Germinal center (tissue), 1 donor: ENCODE data around the gene TMEM250.

ENCODE experiments used
- DNase-seq: peaks from one replicate; pipeline ENCODE4 v3.0.0; 2012; ENCODE audit warnings: mixed read lengths, low spot score

Gene TMEM250

DNA sequence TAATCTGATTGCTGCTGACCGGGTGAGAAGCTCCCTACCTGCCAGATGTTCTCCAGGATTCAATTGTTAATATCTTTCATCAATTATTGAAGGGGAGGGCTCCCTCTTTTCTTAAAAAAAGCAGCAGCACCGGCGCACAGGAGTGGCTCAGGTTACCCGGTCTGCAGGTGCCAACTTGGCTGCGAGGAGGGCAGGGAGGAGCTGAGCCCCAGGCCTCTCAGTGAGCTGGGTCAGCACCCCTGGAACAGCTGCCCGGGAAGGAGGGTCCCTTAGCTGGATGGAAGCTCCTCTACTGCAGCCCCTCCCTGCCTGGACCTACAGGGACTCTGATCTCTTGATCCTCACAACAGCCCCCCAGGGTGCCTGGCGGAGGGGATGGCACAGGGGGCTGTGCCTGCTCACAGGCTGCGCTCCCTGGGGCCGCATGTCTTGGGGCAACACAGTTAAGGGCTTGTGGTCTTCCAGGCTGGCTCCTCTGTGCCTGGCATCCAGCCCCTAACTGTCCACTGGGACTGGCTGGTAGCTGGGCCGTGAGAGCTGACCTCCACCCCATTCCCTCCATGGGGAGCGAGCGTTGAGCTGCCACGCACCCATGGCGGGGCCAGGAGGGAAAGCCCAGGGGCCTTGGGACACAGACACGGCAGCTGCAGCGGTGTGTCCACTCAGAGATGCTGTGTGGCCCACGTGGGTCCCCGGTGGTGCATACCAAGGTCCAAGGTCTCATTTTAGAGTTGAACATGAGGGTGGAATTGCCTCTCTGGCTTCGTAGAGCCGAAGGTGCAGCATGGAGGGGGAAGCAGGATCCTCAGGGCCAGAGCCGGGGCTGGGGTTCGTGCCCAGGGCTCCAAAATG, 28.6 kb upstream of the TMEM250 start:
- no peak for DNase-seq

- DNase-seq, result no peak
Measured at GRCh38 chr9:136146126-136147037, 27.7 kb upstream of the TMEM250 start.

- DNase-seq, result no peak
Measured at GRCh38 chr9:136145580-136145979, 26.9 kb upstream of the TMEM250 start.

DNA sequence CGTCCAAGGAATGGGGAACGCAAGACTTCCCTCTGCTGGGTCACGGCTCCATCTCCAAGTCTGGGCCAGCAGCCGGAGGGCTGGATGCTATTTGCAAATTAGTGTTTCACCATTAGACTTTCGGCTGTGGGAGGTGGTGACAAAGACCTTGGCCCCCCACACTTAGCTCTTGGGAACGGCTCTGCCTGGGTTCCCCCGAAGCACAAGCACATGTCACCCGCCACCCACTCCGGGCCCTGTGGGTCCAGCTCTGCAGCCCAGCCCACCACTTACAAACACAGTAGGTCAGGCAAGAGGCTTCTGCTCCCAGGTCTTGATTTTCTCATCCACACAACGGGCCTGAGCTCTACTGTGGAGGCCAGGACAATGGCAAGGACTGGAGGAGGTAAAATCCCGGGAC, 25.8 kb upstream of the TMEM250 start:
- DNase-seq, result no peak

GRCh38 chr9:136143215-136144001, 24.7 kb upstream of the TMEM250 start:
- DNase-seq, result no peak

DNA sequence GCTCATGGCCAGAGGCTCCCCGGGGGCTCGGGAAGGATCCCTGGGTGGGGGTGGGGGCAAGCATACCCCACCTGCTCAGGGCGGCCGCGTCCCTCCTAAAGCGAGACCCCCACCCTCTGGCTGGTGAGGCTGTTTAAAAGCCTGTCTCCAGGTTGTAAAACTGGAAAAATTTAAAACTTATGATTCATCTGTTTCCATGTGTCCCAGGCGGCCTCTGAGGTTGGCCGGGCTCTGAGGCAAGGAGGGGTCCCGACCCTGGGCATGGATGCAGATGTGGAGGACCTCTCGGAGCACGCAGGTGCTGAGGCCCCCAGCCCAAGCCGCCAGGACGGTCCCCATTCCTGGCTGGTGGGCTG, 24.2 kb upstream of the TMEM250 start:
- DNase-seq, result no peak

DNA sequence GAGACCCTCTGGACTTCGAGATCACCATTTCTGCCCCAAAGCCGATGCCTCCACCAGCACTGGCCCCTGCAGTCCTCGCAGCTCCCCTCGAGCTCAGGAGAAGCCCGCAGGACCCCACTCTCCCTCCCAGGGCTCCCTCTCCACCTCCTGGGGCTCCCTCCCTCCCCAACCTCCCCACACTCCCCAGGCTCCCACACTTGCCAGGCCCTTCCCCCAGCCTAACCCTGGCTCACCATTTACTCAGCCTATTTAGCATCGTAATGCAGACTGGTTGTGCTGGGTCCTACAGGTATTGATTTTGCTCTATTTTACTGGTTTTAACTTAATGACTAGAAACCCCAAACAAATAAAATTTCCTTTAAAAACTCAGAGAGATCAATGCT, 23.7 kb upstream of the TMEM250 start:
- no peak for DNase-seq

GRCh38 chr9:136141682-136142413, 23.2 kb upstream of the TMEM250 start:
- no peak for DNase-seq

- DNase-seq, result no peak
Measured at GRCh38 chr9:136140966-136141365, 22.3 kb upstream of the TMEM250 start.

DNA sequence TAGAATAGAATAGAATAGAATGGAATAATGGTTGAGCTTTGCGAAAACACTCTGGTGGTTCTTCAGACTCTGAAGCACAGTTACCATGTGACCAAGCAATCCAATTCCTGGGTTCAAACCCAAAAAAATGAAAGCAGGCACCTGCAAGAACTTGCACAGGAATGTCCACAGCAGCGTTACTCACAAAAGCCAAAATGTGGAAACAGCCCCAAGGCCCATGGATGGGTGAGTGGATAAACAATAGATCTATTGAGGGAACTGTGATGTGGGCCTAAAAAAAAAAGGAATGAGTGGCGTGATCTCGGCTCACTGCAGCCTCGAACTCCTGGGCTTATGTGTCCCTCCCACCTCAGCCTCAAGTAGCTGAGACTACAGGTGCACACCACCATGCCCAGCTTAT, 21.4 kb upstream of the TMEM250 start:
- DNase-seq, result no peak

DNA sequence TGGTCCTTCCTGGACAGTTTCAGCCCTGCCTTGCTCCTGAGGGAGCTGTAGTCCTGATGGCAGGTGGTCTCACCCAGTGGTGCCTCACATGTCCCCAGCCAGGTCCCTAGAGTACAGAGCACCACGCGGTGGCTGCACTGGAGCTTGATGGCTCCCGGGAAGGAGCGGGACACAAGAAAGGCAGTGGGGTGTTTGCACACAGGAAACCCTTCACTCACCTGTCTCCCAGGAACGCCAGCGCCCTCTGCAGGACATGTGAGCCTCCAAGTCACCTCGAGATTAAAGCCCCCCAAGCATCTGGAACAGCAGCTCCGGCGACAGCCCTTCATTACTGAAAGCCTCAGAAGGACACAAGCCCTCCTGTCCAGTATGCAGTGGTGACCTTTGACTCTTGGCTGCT, 19.9 kb upstream of the TMEM250 start:
- peak; percentile 45 for DNase-seq

- DNase-seq, result no peak
Measured at GRCh38 chr9:136137321-136138265, 18.9 kb upstream of the TMEM250 start.

- no peak for DNase-seq
Measured at GRCh38 chr9:136136127-136136925, 17.7 kb upstream of the TMEM250 start.

DNA sequence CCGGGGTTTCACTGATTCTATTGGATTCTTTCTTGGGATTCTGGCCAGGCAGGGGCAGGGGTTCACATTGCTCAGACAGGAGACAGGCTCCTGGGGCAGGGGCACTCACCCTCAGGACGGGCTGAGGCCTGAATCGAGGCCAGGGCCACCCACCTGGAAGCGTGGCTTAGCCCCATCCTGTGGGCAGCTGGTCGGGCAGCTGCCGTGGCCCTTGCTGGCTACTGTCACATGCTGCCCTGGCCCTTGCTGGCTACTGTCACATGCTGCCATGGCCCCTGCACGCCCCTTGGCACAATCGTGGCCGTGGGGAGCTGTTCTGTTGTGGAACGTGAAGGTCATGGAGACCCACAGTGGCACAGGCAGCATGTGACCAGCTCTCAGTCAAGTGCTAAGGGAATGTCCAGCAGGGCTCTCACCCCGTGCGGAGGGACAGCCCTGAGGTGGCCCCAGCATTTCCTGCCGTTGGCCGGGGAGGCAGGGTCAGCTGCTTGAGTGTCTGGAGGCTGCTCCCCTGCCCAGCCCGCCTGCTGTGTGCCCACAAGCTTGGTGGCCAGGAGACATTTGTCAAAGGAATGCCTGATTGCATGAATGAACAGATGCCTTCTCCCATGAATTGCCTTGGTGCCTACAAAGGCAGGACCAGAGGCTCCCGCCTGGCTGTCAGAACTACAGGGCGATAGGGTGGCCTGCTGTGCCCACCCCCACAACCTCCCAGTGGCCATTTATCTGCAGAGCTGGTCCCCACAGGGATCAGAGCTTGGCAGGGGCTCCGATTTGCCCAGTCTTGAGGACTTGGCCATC, 16.9 kb upstream of the TMEM250 start:
- no peak for DNase-seq

GRCh38 chr9:136133959-136134484, 15.3 kb upstream of the TMEM250 start:
- DNase-seq, result no peak

DNA sequence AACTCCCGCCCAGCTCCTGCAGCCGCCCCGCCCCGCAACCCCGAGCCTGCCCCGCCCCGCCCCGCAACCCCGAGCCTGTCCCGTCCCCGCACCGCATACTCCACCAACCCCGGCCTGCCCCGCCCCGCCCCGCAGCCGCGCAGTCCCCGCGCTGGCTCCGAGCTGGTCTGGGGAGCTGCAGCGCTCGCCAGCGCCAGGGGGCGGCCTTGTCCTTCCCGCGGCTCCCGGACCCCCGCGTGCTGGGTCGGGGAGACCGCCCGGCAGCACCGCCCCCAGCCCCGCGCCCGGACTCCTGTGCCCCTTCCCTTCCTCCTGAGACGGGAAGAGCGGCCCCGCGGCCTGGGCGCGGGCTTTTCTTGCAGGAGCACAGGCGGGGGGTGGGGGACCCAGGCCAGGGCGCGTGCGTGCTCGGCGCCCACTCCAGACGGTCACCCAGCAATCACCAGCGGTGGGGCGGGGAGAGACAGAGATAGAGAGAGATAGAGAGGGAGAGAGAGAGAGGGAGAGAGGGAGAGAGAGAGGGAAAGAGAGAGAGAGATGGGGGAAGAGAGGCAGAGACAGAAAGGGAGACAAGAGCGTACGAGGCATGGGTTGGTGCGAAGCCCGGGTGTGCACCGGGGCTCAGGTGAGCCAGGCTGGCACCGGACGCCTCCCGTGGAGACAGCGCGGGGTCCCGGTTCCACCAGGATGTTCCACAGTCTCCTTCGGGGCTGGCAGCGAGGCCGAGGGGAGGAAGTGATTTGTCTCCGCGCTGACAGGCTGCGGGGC, 14.7 kb upstream of the TMEM250 start:
- DNase-seq, result peak; percentile 55

DNA sequence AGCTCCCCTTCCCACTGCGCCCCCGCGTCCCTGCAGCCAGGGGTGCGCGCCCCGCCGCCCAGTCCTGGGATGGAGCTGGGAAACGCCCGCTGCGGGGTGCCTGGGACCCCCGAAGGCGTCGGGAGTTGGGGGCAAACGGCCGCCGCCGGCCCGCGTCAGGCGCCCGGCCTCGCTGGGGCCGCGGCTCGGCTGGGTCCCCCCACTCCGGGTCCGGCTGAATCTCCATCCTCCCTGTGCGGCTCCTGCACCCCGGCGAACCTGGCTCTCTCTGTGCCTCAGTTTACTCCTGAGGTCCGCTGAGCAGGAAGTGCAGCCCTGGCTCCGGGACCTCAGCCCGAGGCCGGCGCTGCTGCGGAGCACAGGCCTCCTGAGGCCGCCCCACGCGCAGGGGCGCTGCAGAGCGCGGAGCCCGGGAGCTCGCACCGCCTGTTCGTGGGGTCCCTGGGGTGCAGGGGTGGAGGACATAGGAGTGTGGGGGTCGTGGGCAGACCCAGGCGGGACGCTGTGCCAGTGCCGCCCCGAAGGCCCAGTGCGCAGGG, 13.9 kb upstream of the TMEM250 start:
- no peak for DNase-seq
